HCT116 (cell line): ENCODE data around the gene PRPF6. TPM values are rescaled to one million over a fixed set of nuclear protein-coding genes. Genes with fewer than 3 reads are reported as not detected.

ENCODE experiments used
- ATAC-seq: fragments of 200-7000 bp; cut with Tn5 transposase; 2 replicates; pipeline ENCODE4 v1.9.1; 2020; ENCODE audit warnings: mild to moderate bottlenecking, moderate library complexity
- BruUV-seq: library from RNA; stranded (reverse); fragments of 400-500 nt; replicated peaks from 2 replicates; lab custom pipeline; 2021; lab: Mats Ljungman, UMichigan
- CTCF ChIA-PET: fragments of 300-600 bp; sonication (Branson Sonifier 250); formaldehyde crosslinking; loops from one replicate; lab custom pipeline; 2021; ENCODE audit warnings: antibody characterized with exemption; lab: Charles Lee
- POLR2A ChIA-PET: fragments of 300-600, 350-600 bp; sonication (Branson Sonifier 250); formaldehyde crosslinking; loops from one replicate; lab custom pipeline; 2021; ENCODE audit warnings: antibody characterized with exemption; lab: Charles Lee
- RAD21 ChIA-PET, 2 experiments: fragments of 300-600 bp; sonication (Branson Sonifier 250); formaldehyde crosslinking; loops; one replicate each; lab custom pipeline; 2023; ENCODE audit warnings: low total read pairs in 2 of 2; ENCODE audit not compliant: uncharacterized antibody in 2 of 2, unreplicated experiment in 2 of 2, low non-redundant PET in 1 of 2; lab: Charles Lee
- DNase-seq: peaks from one replicate; pipeline ENCODE4 v3.0.0-alpha.2; 2010; ENCODE audit warnings: low read depth, low spot score
- H2AFZ ChIP-seq: fragments of 200-600 bp; shearing (Covaris generic), sonication (generic); 2 replicates; pipeline ENCODE4 v1.6.1; 2017; ENCODE audit warnings: low read depth, mixed run types, mixed read lengths, antibody characterized with exemption, low read length; ENCODE audit not compliant: poor library complexity, severe bottlenecking
- H3K27ac ChIP-seq: 2 replicates; pipeline ENCODE4 v1.5.1; 2012; ENCODE audit warnings: low read depth, low read length
- H3K27me3 ChIP-seq: fragments of 200-600 bp; sonication (generic); 2 replicates; pipeline ENCODE4 v1.6.1; 2016; ENCODE audit warnings: mixed run types, low read length, mixed read lengths; ENCODE audit not compliant: insufficient read depth
- H3K36me3 ChIP-seq, 2 experiments: fragments of 200-500 bp in 1 of 2; fragments of 200-600 bp in 1 of 2; sonication (Bioruptor generic) in 1 of 2; sonication (generic) in 1 of 2; 2 replicates each; pipeline versions ENCODE4 v1.5.1 to v1.6.1; 2014 to 2016; ENCODE audit warnings: low read length in 2 of 2, inconsistent platforms in 1 of 2, mixed read lengths in 1 of 2, mixed run types in 1 of 2; ENCODE audit not compliant: insufficient read depth in 2 of 2, control insufficient read depth in 1 of 2
- H3K4me1 ChIP-seq, 2 experiments: fragments of 200-600 bp in 1 of 2; sonication (generic) in 1 of 2; 2 replicates each; pipeline versions ENCODE4 v1.5.1 to v1.6.1; 2012 to 2017; ENCODE audit warnings: low read length in 2 of 2, inconsistent platforms in 1 of 2, mild to moderate bottlenecking in 1 of 2, mixed read lengths in 1 of 2, mixed run types in 1 of 2, moderate library complexity in 1 of 2; ENCODE audit not compliant: insufficient read depth in 2 of 2, control insufficient read depth in 1 of 2
- H3K4me2 ChIP-seq: fragments of 200-600 bp; sonication (generic); 2 replicates; pipeline ENCODE4 v1.6.1; 2017; ENCODE audit warnings: mixed run types, low read length, mixed read lengths
- H3K4me3 ChIP-seq, 2 experiments: fragments of 200-600 bp in 1 of 2; sonication (generic) in 1 of 2; replicated peaks in 1 of 2; 2 replicates each; pipeline ENCODE4 v1.5.1; 2011 to 2016; ENCODE audit warnings: low read length in 2 of 2, control low read depth in 1 of 2, low read depth in 1 of 2, mild to moderate bottlenecking in 1 of 2, mixed read lengths in 1 of 2, mixed run types in 1 of 2
- H3K79me2 ChIP-seq: fragments of 200-600 bp; sonication (generic); 2 replicates; pipeline ENCODE4 v1.6.1; 2017; ENCODE audit warnings: mild to moderate bottlenecking, mixed run types, low read length, moderate library complexity, mixed read lengths; ENCODE audit not compliant: insufficient read depth
- H3K9ac ChIP-seq: fragments of 200-600 bp; sonication (generic); 2 replicates; pipeline ENCODE4 v1.6.1; 2016; ENCODE audit warnings: low read length, mixed read lengths
- H3K9me2 ChIP-seq: fragments of 200-600 bp; sonication (generic), shearing (Covaris generic); 2 replicates; pipeline ENCODE4 v1.6.1; 2017; ENCODE audit warnings: mixed run types, mild to moderate bottlenecking, moderate library complexity; ENCODE audit not compliant: insufficient read depth
- H3K9me3 ChIP-seq, 2 experiments: fragments of 200-500 bp in 1 of 2; fragments of 200-600 bp in 1 of 2; sonication (Bioruptor generic) in 1 of 2; sonication (generic) in 1 of 2; 2 replicates each; pipeline ENCODE4 v1.6.1; 2014 to 2017; ENCODE audit warnings: low read length in 2 of 2, mixed read lengths in 2 of 2, inconsistent platforms in 1 of 2, low read depth in 1 of 2, mild to moderate bottlenecking in 1 of 2, mixed run types in 1 of 2, moderate library complexity in 1 of 2; ENCODE audit not compliant: control insufficient read depth in 1 of 2, insufficient read depth in 1 of 2
- H4K20me1 ChIP-seq: fragments of 200-600 bp; sonication (generic), shearing (Covaris generic); 2 replicates; pipeline ENCODE4 v1.6.1; 2017; ENCODE audit warnings: mixed run types, mild to moderate bottlenecking, moderate library complexity; ENCODE audit not compliant: insufficient read depth
- CBX3 ChIP-seq: IDR thresholded peaks from 2 replicates; pipeline ENCODE4 v1.6.1; 2012; ENCODE audit warnings: low read depth
- EGR1 ChIP-seq: IDR thresholded peaks from 2 replicates; pipeline ENCODE4 v1.6.1; 2012; ENCODE audit warnings: low read depth
- ELF1 ChIP-seq: IDR thresholded peaks from 2 replicates; pipeline ENCODE4 v1.6.1; 2012; ENCODE audit warnings: low read depth, borderline replicate concordance
- EZH2 ChIP-seq: fragments of 200-600 bp; sonication (generic); IDR thresholded peaks from 2 replicates; pipeline ENCODE4 v1.6.1; 2017; ENCODE audit warnings: antibody characterized with exemption, mixed run types
- EZH2phosphoT487 ChIP-seq: fragments of 200-600 bp; IDR thresholded peaks from 2 replicates; pipeline ENCODE4 v1.6.1; 2018; ENCODE audit warnings: antibody characterized with exemption, borderline replicate concordance
- JUND ChIP-seq: IDR thresholded peaks from 2 replicates; pipeline ENCODE4 v1.6.1; 2012
- MAX ChIP-seq: IDR thresholded peaks from 2 replicates; pipeline ENCODE4 v1.6.1; 2012
- POLR2A ChIP-seq: IDR thresholded peaks from 2 replicates; pipeline ENCODE4 v1.7.0; 2011; ENCODE audit warnings: borderline replicate concordance; ENCODE audit not compliant: insufficient read depth, insufficient read length; ENCODE audit errors: extremely low read depth
- POLR2AphosphoS5 ChIP-seq: IDR thresholded peaks from 2 replicates; pipeline ENCODE4 v1.6.1; 2011; ENCODE audit warnings: mild to moderate bottlenecking, low read depth, low read length, moderate library complexity
- RAD21 ChIP-seq: IDR thresholded peaks from 2 replicates; pipeline ENCODE4 v1.6.1; 2012; ENCODE audit warnings: low read depth, mild to moderate bottlenecking
- SP1 ChIP-seq: IDR thresholded peaks from 2 replicates; pipeline ENCODE4 v1.6.1; 2012; ENCODE audit warnings: low read depth
- TCF7L2 ChIP-seq: IDR thresholded peaks from 2 replicates; pipeline ENCODE4 v1.7.0; 2011; ENCODE audit warnings: borderline replicate concordance, inconsistent platforms; ENCODE audit not compliant: insufficient read depth, insufficient read length; ENCODE audit errors: extremely low read depth
- YY1 ChIP-seq: IDR thresholded peaks from 2 replicates; pipeline ENCODE4 v1.6.1; 2011; ENCODE audit warnings: low read length, low read depth, moderate library complexity, mild to moderate bottlenecking; ENCODE audit not compliant: insufficient replicate concordance; ENCODE audit errors: extremely low read depth
- ZBTB33 ChIP-seq: IDR thresholded peaks from 2 replicates; pipeline ENCODE4 v1.6.1; 2011; ENCODE audit warnings: mild to moderate bottlenecking, low read length, moderate library complexity; ENCODE audit not compliant: insufficient replicate concordance; ENCODE audit errors: extremely low read depth
- ZFX ChIP-seq: fragments of 450-650 bp; IDR thresholded peaks from 2 replicates; pipeline ENCODE4 v1.6.1; 2017
- ZNF274 ChIP-seq: fragments of 200-500 bp; sonication (Bioruptor generic); IDR thresholded peaks from 2 replicates; pipeline ENCODE4 v1.6.1; 2014; ENCODE audit warnings: mild to moderate bottlenecking, low read depth, low read length, inconsistent platforms
- intact Hi-C: fragments of 100-400 bp; cut with micrococcal nuclease; formaldehyde crosslinking; loops from 2 replicates; pipeline ENCODE4 v1.10.0; 2022
- total RNA-seq: library from RNA; stranded (reverse); gene quantifications from one replicate; pipeline ENCODE4 v1.2.1, GENCODE V29; 2021; ENCODE audit not compliant: unreplicated experiment
- TF ChIP-seq, protein P1 (sequence below): IDR thresholded peaks from 2 replicates; pipeline ENCODE4 v1.6.1; 2012; ENCODE audit warnings: low read depth

Gene PRPF6
- total RNA-seq, 1 experiment from 2014 or later = 74.9 TPM

- Histone ChIP-seq H3K4me3 (no peak overlapping the region), H3K27ac (peak overlapping the region; percentile 43; the same call in 1 of the 2 replicates), H3K36me3 (peaks cover 16 to 41% of the 10 kb centered on the region in 2 experiments; a peak in 3 of 4 replicates), H4K20me1 (no peaks in the 10 kb centered on the region), H3K79me2 (peaks cover 22% of the 10 kb centered on the region), H3K4me2 (peak overlapping the region; percentile 28; the same call in 1 of the 2 replicates), H3K27me3 (no peaks in the 10 kb centered on the region), H2AFZ (no peak overlapping the region), H3K9me3 (no peaks in the 10 kb centered on the region), H3K9ac (no peak overlapping the region), H3K9me2 (no peaks in the 10 kb centered on the region), H3K4me1 (peaks cover 3 to 13% of the 10 kb centered on the region in 2 experiments; a peak in 2 of 4 replicates)
- ChIA-PET POLR2A (no interaction called here), RAD21 (no interaction called here), CTCF (no interaction called here)
- TF ChIP-seq JUND (no peak), POLR2AphosphoS5 (no peak), EZH2phosphoT487 (no peak), EGR1 (no peak), YY1 (no peak), ZFX (no peak), ELF1 (no peak), MAX (no peak), TCF7L2 (no peak), ZNF274 (no peak), ZBTB33 (no peak), EZH2 (no peak), SP1 (no peak), RAD21 (no peak), POLR2A (no peak), CBX3 (no peak)
- TF ChIP-seq, protein P1, sequence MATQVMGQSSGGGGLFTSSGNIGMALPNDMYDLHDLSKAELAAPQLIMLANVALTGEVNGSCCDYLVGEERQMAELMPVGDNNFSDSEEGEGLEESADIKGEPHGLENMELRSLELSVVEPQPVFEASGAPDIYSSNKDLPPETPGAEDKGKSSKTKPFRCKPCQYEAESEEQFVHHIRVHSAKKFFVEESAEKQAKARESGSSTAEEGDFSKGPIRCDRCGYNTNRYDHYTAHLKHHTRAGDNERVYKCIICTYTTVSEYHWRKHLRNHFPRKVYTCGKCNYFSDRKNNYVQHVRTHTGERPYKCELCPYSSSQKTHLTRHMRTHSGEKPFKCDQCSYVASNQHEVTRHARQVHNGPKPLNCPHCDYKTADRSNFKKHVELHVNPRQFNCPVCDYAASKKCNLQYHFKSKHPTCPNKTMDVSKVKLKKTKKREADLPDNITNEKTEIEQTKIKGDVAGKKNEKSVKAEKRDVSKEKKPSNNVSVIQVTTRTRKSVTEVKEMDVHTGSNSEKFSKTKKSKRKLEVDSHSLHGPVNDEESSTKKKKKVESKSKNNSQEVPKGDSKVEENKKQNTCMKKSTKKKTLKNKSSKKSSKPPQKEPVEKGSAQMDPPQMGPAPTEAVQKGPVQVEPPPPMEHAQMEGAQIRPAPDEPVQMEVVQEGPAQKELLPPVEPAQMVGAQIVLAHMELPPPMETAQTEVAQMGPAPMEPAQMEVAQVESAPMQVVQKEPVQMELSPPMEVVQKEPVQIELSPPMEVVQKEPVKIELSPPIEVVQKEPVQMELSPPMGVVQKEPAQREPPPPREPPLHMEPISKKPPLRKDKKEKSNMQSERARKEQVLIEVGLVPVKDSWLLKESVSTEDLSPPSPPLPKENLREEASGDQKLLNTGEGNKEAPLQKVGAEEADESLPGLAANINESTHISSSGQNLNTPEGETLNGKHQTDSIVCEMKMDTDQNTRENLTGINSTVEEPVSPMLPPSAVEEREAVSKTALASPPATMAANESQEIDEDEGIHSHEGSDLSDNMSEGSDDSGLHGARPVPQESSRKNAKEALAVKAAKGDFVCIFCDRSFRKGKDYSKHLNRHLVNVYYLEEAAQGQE = no peak
- ATAC-seq (peak; percentile 51), DNase-seq (no peak)
- intact Hi-C loops = no loop called here
- BruUV-seq = no TSS peak
Observed at GRCh38 chr20:63941282-63942081, 39.5 kb upstream of the PRPF6 start.
